Limb (tissue), 2 donors: ENCODE measurements around the gene RER1.

Experiments
- DNase-seq, 2 donors: peaks; one replicate each; pipeline ENCODE4 v3.0.0-alpha.2; 2016; ENCODE audit errors: extremely low spot score in 2 of 2

Gene RER1

DNA sequence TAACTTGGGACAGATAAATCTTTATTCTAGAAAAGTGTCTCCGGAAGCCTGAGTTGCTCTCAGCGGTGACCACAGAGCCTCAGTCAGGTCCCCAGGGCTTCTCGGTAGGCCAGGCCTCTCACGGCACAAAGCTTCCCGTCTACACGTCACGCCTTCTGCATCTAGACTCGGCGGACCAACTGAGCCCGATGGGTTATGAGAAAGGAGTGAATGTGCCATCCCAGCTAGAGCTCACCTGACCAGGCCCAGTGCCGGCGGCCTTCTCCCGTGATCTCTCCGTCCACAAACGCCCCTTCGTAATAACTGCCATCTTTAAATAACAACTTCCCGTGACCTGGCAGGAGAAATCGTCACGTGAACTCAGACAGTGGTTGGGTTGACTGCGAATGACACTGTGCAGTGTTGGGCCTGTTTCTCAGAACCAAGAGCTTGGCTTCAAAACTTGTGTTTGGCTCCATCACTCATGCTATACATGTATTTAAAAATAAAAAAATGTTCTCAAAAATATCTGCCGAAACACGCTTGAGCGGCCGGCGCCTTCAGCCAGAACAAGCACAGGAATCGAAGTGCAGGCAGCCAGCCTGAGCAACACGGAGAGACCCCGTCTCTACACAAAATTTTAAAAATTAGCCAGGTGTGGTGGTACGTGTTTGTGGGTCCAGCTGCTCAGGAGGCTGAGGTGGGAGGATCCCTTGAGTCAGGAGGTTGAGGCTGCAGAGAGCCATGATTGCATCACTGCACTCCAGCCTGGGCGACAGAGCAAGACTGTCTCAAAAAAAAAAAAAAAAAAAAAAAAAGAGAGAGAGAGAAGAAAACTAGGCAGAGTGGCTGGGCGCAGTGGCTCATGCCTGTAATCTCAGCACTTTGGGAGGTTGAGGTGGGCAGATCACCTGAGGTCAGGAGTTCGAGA lies 3.4 kb upstream of the RER1 start:
- DNase-seq = no peak

DNA sequence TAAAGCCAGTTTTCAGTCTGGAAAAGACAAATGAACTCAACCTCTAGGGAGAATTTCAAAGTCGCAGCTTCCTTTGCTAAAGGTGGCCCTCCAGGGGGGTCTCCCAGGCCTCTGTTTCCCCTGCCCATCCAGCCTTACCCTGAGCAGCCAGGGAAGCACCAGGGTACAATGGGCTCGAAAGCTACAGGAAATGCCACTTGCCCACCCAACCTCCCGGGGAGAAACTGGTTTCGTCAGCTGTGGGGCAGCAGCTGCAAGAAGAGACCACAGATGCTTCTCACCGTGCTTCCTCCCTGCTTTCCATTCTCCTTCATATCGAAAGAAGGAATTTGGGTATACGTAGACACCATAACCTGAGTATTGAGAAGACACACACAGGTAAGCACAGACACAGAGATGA lies 2.0 kb upstream of the RER1 start:
- DNase-seq = no peak

DNA sequence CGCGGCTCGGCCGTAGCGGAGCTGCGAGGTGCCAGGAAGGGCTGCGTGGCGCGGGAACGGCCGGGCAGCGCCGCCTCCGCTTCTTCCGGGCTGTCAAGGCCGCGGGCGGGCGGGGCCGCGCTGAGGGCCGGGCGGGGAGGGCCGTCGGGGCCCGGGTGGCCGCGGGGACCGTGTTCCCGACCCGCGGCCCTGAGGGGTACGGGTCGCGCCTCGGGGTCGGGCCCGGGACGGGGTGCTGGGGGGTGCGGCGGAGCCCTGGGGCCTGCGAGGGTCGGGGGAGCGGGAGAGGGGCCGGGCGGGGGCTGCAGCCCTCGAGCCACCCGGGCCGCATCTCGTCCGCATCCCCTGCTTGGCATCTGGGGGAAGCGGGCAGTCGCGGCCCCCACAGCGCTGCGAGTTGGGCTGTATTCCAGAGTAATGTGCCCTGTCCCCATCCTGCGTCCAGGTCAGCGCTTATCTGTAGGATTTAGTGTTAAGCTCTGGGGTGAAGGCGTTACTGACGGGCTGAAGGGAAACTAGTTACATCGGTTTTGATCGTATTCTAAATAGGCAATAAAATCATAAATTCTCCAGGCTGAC lies 379 bp downstream of the RER1 start:
- no peak for DNase-seq

DNA sequence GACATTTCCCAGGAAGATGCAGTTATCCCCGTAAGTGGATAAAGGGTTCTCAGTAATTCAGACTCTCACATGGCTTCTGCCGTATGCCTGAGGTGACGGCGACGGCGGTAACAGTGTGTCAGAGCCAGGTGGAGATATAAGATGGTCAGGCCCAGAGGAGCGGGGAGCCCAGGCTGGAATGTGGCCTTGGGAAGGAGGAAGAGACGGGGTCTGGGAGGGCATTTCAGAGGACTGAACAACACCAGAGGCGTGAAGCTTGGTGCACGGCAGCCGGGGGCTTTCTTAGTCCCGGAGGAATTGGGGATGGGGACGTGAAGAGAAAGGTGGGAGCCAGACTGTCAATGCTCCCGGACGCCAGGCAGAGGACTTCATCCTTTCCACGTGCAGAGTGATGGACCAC lies 1.0 kb downstream of the RER1 start:
- no peak for DNase-seq

DNA sequence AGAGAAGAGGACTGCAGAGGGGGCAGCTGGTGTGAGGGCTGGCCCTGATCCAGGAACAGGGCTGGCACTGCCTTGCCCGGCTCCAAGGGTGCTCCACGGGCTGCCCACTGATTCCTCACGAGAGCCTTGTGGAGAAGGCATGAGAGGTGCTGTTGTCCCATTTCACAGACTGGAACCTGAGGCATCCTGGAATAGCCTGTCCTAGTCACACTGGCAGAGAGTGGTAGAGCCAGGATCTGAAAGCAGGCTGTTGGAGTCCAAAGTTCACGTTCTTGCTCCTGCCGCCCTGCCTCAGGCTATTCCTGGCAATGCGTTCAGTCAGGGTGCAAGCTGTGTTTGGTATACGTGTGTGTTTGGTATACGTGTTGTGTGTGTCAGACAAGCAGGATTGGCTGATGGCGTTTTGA lies 1.8 kb downstream of the RER1 start:
- DNase-seq = no peak

DNA sequence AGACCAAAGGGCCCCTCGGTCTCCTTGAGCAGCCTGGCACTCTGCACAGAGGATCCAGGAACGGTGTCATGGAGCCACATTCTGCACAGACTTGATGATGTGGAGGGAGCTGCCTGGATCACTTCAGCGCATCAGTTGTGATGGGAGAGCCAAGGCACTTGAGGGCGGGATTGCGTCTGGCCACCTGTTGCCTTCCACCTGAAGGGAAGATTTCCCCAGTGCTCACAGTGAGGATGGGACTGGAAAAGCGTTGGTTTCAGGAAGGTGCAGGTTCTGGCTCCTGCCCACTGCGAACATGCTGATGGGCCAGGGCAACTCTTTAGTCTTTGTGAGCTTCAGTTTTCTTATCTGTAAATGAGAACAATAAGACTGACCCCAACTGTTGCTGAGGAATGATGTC lies 2.6 kb downstream of the RER1 start:
- no peak for DNase-seq

DNA sequence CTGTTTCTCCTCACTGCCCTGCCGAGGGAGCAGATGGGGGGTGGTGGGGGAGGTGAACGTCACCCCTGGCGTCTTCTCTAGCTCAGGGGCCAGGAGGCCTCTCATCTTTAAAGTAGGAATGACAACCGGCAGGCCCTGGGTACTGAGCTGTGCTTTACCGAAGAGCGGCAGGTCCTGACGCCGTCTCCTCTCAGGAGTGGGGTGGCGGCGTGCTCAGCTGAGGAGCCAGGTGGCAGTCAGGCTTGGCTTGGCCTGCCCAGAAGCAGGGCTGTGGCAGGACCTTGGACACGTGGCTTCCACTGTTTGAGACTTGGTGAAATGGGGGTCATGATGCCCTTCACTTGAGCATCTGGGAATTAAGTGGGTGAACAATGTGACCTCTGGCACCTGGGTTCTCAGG lies 3.1 kb downstream of the RER1 start:
- DNase-seq = no peak

DNA sequence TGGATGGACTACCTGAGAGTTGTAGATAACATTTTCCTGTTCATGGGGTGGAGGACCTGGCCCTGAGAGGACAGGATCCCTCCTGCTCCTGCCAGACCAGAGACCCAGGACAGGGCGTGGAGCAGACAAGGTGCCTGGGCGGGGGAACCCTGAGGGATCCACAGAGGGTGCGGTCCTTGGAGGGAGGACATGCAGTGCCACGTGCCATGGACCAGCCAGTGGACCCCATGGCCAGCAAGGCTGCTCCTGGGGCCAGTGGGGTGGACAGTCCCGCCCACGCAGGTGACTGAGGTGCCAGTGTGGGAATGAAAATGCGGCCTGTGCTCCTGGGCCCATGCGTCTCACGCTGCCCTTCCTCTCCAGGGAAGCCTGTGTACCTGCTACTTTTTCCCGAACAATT lies 3.6 kb downstream of the RER1 start:
- no peak for DNase-seq

DNA sequence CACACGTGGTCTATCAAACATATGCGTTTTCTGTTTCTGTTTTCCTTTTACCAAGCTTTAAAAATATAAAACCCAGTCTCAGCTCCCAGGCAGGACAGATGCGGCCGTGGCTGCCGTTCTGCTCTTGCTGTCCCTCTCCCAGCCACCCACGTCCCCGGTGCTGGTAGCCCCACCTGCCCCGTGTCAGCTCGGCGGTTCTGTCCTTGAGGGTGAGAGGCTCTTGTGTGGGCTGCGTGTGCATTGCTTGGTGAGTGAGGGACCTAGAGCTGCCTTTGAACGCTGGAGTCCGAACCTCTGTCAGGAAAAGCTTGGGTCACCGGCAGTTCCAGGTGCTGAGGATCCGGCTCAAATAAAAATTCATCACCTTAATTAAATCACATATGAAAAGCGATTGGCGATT lies 4.4 kb downstream of the RER1 start:
- no peak for DNase-seq

DNA sequence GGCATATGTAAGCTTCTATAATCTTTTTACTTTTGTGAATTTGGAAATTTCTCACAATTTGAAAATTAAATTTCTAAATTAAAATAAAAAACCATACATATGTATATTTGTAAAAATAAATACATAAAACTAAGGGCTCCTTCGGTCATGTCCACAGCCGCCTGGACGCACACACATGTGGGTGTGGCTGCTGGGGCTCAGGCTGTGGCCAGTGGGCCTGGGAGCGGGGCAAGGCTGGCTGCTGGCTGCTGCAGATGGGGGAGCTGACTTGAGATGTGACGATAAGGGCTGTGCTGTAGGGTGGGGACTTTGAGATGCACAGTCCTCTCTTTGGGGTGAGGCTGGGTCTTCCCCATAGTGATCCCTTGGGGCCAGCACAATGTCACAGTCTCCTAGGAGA lies 4.8 kb downstream of the RER1 start:
- DNase-seq = no peak

DNA sequence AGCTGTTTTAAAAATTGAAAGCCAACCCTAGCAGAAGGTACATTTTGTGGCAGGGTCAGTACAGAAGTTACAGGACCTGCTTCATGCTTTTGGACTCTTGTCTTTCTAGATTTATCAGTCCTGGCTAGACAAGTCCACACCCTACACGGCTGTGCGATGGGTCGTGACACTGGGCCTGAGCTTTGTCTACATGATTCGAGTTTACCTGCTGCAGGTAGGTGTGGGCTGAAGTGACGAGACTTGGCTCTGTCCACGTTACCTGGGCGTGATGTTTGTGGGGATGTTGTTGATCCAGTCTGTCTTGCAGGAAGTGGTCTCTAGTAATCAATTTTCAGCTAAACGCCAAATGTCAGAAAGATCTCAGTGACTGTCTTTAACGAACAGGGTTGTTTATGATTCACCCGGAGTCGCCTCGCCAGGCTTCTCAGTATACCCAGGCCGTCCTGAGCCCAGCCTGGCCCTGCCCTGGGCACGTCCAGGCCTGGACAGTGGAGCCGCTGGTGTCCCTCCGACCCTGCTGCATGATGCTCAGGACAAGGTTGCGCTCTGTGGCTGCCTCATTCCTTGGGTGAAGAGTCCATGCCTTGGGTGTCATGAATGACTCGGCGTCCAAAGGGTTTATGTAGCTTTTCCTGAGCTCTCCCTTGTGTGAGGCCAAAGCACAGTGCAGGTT lies 5.5 kb downstream of the RER1 start:
- DNase-seq = no peak

DNA sequence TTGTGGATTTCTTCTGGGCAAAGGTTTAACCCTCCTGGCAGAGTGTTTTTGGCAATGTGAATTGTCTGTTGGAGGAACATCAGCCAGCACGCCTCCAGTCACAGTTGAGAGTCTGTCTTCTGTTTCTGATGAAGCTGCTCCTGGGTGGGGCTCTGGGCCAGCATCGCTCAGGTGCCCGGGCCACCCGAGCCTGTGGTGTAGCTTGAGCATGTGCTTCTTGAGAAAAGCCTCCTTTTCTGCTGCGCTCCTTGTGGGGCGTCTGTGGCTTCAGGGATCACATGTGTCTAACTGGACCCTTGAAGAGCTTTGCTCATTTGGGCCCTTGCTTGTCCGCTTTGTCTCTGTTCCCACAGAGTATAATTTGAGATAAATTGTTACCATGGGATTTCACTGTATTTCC lies 7.2 kb downstream of the RER1 start:
- DNase-seq = no peak

DNA sequence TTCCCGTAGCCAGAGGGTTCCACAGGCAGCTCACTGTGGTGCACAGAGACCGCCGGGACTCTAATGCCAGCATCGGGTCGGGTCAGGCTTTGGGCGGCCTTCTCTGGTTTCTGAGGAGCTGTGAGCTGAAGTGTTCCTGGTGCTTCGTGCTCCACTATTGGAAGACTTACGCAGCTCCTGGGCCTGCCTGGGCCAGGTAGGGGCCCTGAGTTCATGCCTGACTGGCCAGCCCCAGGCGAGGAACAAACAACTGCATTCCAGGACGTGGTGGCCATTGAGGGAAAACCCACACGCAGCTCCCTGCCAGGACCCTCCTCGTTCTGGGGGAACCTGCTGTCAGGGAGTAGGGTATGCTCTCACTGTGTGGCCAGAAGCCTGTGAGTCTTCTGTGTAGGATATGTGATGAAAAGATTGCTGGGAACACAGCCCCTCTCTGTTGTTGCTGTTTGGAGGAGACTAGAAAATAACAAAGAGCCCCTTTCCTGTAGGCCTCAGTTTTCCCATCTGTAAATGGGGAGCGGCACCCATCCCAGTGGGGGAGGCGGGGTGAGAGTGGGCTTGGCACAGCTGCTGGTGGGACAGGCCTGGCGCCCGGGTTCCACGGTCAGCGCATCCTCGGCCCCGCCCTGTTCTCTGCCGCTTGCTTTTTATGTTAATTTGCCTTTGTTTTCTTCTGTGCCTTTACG lies 8.4 kb downstream of the RER1 start:
- no peak for DNase-seq

DNA sequence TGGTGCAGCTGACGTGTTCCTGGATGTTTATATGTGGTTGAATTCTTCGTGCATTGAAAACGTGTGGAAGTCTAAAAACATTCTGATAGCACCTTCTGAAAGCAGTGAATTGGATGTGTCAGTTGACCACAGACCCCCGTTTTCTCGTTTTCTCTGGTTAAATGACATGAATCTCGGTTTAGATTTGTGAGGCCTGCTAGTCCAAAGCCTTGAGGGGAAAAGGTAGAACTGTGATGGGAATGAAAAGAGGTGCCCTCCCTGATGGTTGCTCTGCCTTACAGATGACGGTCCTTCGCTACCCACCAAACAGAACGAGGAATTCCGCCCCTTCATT lies 8.9 kb downstream of the RER1 start:
- DNase-seq = no peak

DNA sequence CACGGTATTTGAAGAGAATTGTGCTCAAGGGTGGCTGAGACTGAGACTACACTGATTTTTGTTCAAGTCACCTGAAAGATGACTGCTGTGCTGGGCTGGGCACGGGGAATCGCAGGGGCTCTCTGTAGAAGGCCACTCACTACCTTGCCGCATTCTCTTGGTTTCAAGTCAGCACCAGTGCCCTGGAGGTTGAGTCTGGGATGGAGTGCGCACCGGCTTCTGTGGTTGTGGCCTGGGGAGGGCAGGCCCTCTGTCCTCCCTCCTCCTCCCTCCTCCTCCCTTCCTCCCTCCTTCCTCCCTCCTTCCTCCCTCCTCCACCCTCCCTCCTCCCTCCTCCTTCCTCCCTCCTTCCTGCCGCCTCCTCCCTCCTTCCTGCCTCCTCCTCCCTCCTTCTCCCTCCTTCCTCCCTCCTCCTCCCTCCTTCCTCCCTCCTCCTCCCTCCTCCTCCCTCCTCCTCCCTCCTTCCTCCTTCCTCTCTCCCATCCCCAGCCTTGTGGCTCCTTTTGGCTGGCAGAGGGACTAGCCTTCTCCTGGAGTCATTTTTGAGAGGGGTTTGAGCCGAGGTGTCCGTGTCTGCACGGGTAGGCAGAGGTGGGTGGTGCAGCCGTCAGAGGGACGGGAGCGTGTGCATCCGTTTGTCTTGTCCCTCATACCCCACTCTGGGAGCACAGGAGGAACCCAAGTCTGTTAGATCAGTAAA lies 9.5 kb downstream of the RER1 start:
- DNase-seq = no peak

DNA sequence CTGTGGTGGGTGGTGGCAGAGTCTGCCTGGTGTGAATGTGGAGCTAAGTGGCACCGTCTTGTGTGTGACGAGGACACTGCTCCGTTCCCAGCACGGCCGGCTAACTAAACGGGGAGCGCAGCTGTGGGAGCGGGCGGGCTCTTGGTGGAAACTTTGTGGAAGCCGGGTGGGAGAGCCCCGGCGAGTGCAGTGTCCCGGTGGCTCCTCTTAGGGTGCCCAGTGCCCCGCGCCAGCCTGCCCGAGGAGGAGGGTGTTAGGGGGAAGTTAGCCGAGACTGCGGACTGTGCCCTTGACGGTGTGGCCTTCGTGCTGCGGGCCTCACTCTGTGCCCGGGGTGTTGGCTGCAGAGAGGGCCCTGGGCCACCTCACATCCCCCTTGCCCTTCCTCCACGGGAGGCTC lies 10.8 kb downstream of the RER1 start:
- DNase-seq = no peak

DNA sequence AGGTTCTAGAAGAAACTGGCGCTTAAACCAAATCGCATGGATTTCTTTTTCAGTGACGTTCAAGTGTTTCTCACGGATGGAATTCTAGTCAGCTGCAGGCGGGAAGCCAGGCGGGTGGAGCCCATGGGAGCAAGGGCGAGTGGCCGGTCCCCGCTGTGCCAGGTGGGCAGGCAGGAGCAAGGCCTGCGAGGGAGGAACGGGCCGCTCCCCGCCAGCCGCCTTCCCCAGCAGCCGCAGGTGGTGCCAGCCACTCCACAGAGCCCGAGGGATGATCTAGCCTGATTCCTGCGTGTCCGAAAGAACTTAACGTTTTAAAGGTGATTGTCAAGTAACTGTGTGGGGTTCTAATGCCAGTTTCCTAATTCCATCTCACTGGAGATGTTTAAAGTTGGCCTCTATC lies 11.6 kb downstream of the RER1 start:
- DNase-seq = no peak

DNA sequence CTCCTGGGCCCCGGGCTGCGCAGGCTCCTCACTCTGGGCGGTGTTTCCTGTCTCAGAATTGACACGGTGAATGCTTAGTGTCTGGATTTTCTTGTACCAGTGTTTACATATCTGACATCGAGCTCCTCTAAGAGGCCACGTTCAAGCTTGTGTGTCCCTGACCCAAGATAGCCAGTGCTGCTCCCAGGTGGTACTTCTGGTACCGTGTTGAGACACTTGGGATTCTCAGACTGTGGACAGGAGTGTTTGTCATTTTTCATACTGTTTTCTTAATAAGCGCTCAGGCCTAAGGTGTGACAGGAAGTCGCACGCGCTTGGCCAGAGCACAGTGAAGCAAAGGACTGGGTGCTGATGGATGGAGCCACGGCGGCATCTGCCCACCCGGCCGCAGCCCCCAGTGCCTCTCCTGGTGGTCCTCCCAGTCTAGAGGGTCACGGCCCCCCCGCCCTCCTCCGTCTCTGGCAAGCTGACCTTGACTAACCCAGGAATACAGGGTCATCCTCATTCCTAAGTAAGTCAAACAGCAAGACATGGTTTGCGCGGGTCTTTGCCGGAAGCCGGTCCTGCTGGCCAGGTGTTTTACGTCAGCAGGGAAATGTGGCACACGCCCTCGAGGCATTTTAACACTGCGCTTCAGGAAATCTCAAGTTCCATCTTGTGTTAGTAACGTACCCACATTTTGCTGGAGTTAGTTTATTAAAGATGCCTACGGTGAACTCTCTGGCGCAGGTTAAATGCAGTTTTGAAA lies 12.7 kb downstream of the RER1 start:
- DNase-seq = no peak

DNA sequence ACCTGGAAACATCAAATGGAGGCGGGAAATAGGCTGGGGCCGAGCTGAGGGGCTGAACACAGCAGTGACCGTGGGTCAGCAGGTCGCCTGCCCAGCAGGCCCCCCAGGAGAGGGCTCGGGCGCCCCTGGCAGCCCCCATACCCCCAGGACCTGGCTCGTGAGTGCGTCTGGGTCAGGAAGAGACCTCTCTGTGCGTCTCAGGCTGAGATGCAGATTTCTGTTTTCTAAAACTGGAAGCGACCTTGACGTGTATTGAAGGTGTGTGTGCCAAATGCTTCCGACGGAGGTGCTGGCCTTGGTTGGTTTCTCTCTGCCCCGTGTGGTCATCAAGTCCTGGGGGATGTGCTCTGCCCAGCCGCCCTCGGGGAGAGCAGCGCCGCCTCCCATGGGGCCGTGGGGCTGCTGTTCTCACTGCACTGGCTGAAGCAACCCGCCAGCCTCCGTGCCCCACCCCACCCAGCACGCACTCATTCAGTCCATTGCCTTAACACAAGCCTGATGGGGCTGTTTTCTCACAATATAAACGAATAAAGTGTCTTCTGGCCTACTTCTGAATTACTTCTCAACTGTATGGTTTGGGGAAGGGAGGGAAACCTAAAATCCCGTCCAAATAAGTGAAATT lies 13.4 kb downstream of the RER1 start:
- DNase-seq = no peak

DNA sequence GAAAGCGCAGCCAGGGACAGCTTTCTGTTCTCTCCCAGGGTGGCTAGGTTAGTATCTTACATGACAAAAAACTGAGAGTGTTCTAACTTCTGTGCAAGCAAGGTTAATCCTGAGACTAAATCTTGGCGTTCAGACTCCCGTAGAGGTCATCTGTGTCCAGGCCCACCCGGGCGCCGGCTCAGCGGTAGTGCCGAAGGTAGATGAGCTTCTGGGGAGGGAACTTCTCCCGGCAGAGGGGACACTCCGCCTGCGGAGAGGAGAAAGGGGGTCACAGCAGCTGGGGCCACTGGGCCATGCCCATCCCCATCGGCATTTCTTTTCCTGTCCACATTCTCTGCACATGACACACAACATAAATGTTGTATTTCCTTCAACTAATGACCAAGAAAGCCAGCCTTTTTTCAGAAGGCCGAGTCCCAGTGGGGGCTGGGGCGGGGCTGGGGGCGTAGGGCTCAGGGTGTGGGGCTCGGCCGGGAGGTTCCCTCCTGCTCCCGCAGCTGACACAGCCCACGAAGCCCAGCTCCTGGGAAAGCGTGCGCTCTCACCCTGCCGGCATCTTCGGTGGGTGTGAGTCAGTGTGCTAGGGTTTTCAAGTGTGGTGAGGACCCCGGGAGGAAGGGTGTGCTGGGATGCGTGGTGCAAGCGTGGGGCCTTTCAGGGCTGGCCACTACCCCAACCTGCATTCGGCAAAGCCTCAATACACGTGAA lies 14.1 kb downstream of the RER1 start:
- no peak for DNase-seq
